Tibial nerve (tissue), 4 donors: Measurements from ENCODE around the gene KHDC1. TPM values are rescaled to one million over a fixed set of nuclear protein-coding genes. Genes with fewer than 3 reads are reported as not detected.

Experiments
- DNase-seq, 2 donors: peaks; one replicate each; pipeline ENCODE4 v3.0.0-alpha.2; 2019; ENCODE audit warnings: low spot score in 2 of 2
- H3K27ac ChIP-seq, 4 donors: fragments of 200-600 bp; sonication (generic) in 3 of 4; one replicate each; pipeline ENCODE4 v1.5.1; 2017 to 2019; ENCODE audit warnings: mild to moderate bottlenecking in 1 of 4
- H3K27me3 ChIP-seq, 2 donors: fragments of 200-600 bp; sonication (generic) in 1 of 2; one replicate each; pipeline versions ENCODE4 v1.5.1 to v1.6.0; 2017 to 2019
- H3K36me3 ChIP-seq, 3 donors: fragments of 200-600 bp; sonication (generic); one replicate each; pipeline ENCODE4 v1.5.1; 2018 to 2019
- H3K4me1 ChIP-seq, 4 donors: fragments of 200-600 bp; sonication (generic) in 3 of 4; one replicate each; pipeline ENCODE4 v1.5.1; 2017 to 2019
- H3K4me3 ChIP-seq, 4 donors: fragments of 200-600 bp; sonication (generic) in 3 of 4; one replicate each; pipeline ENCODE4 v1.5.1; 2017 to 2019; ENCODE audit warnings: mild to moderate bottlenecking in 1 of 4, moderate library complexity in 1 of 4
- H3K9me3 ChIP-seq, 4 donors: fragments of 200-600 bp; sonication (generic) in 3 of 4; one replicate each; pipeline ENCODE4 v1.5.1; 2017 to 2019
- CTCF ChIP-seq, 5 experiments: fragments of 200-600 bp in 3 of 5; fragments of 450-650 bp in 2 of 5; sonication (generic) in 3 of 5; IDR thresholded peaks; one replicate each; pipeline ENCODE4 v1.5.1; 2016 to 2019; ENCODE audit warnings: antibody characterized with exemption in 5 of 5, mild to moderate bottlenecking in 3 of 5, moderate library complexity in 2 of 5
- EP300 ChIP-seq, 2 donors: sonication (generic); formaldehyde crosslinking; IDR thresholded peaks; one replicate each; pipeline ENCODE4 v1.6.1; 2017; ENCODE audit warnings: antibody characterized with exemption in 2 of 2, mild to moderate bottlenecking in 1 of 2
- POLR2A ChIP-seq, 2 donors: fragments of 450-650 bp; IDR thresholded peaks; one replicate each; pipeline ENCODE4 v1.6.1; 2017; ENCODE audit warnings: antibody characterized with exemption in 2 of 2, mild to moderate bottlenecking in 2 of 2, moderate library complexity in 2 of 2
- WGBS, 2 donors: methylation state at CpG; one replicate each; pipeline ENCODE4 v1.1.5; 2018; 5-methylcytosine and 5-hydroxymethylcytosine counted together
- total RNA-seq, 4 donors: library from RNA; depleted of rRNA; stranded (reverse); fragments of >200 nt; gene quantifications; one replicate each; pipeline ENCODE4 v1.1.0, GENCODE V29; 2016

Gene KHDC1
- total RNA-seq, 4 donors from 2014 or later: 0.42 to 7.4 (median 0.74) TPM

- TF ChIP-seq CTCF (IDR thresholded peaks at IDR 0.05) (no peak), EP300 (IDR thresholded peaks at IDR 0.05) (no peak), POLR2A (IDR thresholded peaks at IDR 0.05) (no peak)
- 37 to 55% methylated on average over 1 of the region's 1 CpG for WGBS, 2 donors
- no peak overlapping the region for H3K4me3 ChIP-seq
- H3K27ac ChIP-seq: no peak overlapping the region
- no peaks in the 10 kb centered on the region for H3K27me3 ChIP-seq
- no peaks in the 10 kb centered on the region for H3K4me1 ChIP-seq
- H3K9me3 ChIP-seq: no peaks in the 10 kb centered on the region
- no peak for DNase-seq
- no peaks in the 10 kb centered on the region for H3K36me3 ChIP-seq
These were observed 31.0 kb downstream of the KHDC1 start for GRCh38 chr6:73231986-73232391.

DNA sequence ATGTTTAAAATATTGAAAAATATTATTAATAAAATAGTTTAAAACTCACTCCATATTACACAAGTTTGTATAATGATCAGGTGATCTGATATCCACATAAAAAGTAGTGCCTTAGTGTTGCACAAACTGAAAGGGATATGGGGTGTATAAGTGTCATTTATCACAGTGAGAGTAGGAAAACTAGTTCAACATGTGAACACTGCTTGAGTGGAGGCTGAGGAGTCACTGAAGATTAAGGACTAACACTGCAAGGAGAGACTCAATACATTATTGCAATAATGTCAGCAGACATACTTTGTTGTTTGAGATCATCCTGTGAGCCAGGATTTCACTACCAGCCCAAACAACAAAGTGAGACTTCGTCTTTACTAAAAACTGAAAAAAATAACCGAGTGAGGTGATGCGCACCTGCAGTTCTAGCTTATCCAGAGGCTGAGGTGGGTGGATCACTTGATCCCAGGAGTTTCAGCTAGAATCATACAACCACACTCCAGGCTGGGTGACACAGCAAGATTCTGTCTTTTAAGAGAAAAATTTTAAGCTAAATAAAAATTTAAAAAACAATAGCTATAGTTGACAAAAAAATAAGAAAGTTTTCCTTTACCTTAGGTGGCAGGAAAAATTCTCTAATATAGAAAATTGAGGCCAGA lies 35.3 kb downstream of the KHDC1 start:
- WGBS, 2 donors: 88 to 93% methylated on average over 3 of the region's 3 CpGs
- Histone ChIP-seq H3K4me1 (no peaks in the 10 kb centered on the region), H3K36me3 (no peaks in the 10 kb centered on the region), H3K4me3 (no peak overlapping the region), H3K27ac (no peak overlapping the region), H3K27me3 (no peaks in the 10 kb centered on the region), H3K9me3 (no peaks in the 10 kb centered on the region)
- DNase-seq: no peak
- no peak for TF ChIP-seq EP300 (IDR thresholded peaks at IDR 0.05)
- TF ChIP-seq POLR2A (IDR thresholded peaks at IDR 0.05): no peak
- TF ChIP-seq CTCF (IDR thresholded peaks at IDR 0.05): no peak

DNA sequence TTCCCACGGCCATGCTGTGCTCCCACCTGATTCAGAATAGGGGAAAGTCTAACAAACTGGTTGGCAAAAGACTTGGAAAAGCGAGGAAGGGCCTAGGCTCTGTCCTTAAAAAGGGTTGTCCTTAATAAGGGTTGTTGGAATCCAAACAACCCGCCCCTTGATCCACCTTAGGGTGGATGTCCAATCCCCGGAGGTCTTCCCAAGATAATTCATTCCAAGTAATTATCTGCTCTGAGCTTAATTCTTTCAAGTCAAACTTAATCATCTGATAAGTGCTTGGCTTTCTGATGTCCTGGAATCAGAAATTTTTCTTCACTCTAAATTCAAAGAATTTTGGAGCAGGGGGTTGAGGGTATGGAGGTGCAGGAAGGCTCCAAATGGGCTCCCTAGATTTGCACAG lies 37.6 kb downstream of the KHDC1 start, which contains the start of gene KHDC1L:
TSS of gene KHDC1L (minus strand) at position 101 of the 400 bp plus-strand sequence. CDS start at position 13, 88 bp downstream.
- Histone ChIP-seq H3K4me1 (no peaks in the 10 kb centered on the region), H3K27me3 (no peaks in the 10 kb centered on the region), H3K36me3 (no peaks in the 10 kb centered on the region), H3K27ac (no peak within 1 kb of the TSS), H3K4me3 (no peak within 1 kb of the TSS), H3K9me3 (no peaks in the 10 kb centered on the region)
- TF ChIP-seq CTCF (IDR thresholded peaks at IDR 0.05) (no peak), EP300 (IDR thresholded peaks at IDR 0.05) (no peak), POLR2A (IDR thresholded peaks at IDR 0.05) (no peak)
- 80 to 94% methylated on average over 4 of the region's 4 CpGs for WGBS, 2 donors
- no peak for DNase-seq

GRCh38 chr6:73216859-73217258 lies 46.1 kb downstream of the KHDC1 start:
- Histone ChIP-seq H3K27ac (no peak overlapping the region), H3K4me3 (no peak overlapping the region), H3K4me1 (no peaks in the 10 kb centered on the region), H3K9me3 (peaks cover 0 to 5% (median 0%) of the 10 kb centered on the region in 4 donors), H3K36me3 (no peaks in the 10 kb centered on the region), H3K27me3 (no peaks in the 10 kb centered on the region)
- no peak for TF ChIP-seq EP300 (IDR thresholded peaks at IDR 0.05)
- TF ChIP-seq POLR2A (IDR thresholded peaks at IDR 0.05): no peak
- no peak for TF ChIP-seq CTCF (IDR thresholded peaks at IDR 0.05)
- WGBS, 2 donors: 92 to 97% methylated on average over 2 of the region's 2 CpGs
- no peak for DNase-seq

- no peak overlapping the region for H3K27ac ChIP-seq
- no peaks in the 10 kb centered on the region for H3K27me3 ChIP-seq
- DNase-seq: no peak
- H3K36me3 ChIP-seq: no peaks in the 10 kb centered on the region
- 73 to 93% methylated on average over 9 of the region's 9 CpGs for WGBS, 2 donors
- H3K9me3 ChIP-seq: no peaks in the 10 kb centered on the region
- H3K4me3 ChIP-seq: no peak overlapping the region
- no peaks in the 10 kb centered on the region for H3K4me1 ChIP-seq
- TF ChIP-seq POLR2A (IDR thresholded peaks at IDR 0.05) (no peak), CTCF (IDR thresholded peaks at IDR 0.05) (no peak), EP300 (IDR thresholded peaks at IDR 0.05) (no peak)
These were observed 53.9 kb downstream of the KHDC1 start for GRCh38 chr6:73209117-73209516.
